AML-193 (cell line): ENCODE data around the gene SLC43A1.
"Not testable (repeated sequence)": the region's sequence is repeated elsewhere in the genome, so short reads cannot be mapped to it uniquely, and the experiment has no call there.

Source experiments
- DNase-seq, 2 experiments: peaks; one replicate each; lab custom pipeline; 2025; lab: John Stamatoyannopoulos, UW

SLC43A1 gene

GRCh38 chr11:57460758-57461749 is 54.4 kb downstream of the SLC43A1 start:
- DNase-seq: no peak

GRCh38 chr11:57460022-57460757 is 55.3 kb downstream of the SLC43A1 start, which contains the start of gene RTN4RL2:
RTN4RL2 (plus strand) TSS chr11:57460528; CDS start chr11:57460866, 338 bp downstream.
- DNase-seq: peak; percentile 35 to 68

GRCh38 chr11:57459164-57460021 is 56.1 kb downstream of the SLC43A1 start:
- no peak for DNase-seq

- no peak for DNase-seq
Observed at GRCh38 chr11:57458410-57459163, 56.9 kb downstream of the SLC43A1 start.

GRCh38 chr11:57458060-57458409 is 57.5 kb downstream of the SLC43A1 start:
- DNase-seq: no peak

GRCh38 chr11:57457643-57458023 is 57.9 kb downstream of the SLC43A1 start:
- DNase-seq: no peak

GRCh38 chr11:57456960-57457642 is 58.4 kb downstream of the SLC43A1 start:
- DNase-seq: peak; percentile 65 to 76

GRCh38 chr11:57453543-57454177 is 61.8 kb downstream of the SLC43A1 start:
- no peak for DNase-seq

- no peak for DNase-seq
Observed at GRCh38 chr11:57446055-57446454, 69.4 kb downstream of the SLC43A1 start.

GRCh38 chr11:57445122-57445394 is 70.4 kb downstream of the SLC43A1 start:
- not testable (repeated sequence) for DNase-seq

GRCh38 chr11:57444362-57445121 is 71.0 kb downstream of the SLC43A1 start:
- no peak for DNase-seq

- no peak for DNase-seq
Observed at GRCh38 chr11:57440744-57441414, 74.6 kb downstream of the SLC43A1 start.

GRCh38 chr11:57439786-57440185 is 75.7 kb downstream of the SLC43A1 start:
- DNase-seq: no peak

- DNase-seq: no peak
Observed at GRCh38 chr11:57438345-57439285, 76.9 kb downstream of the SLC43A1 start.

- no peak for DNase-seq
Observed at GRCh38 chr11:57436031-57436430, 79.5 kb downstream of the SLC43A1 start.

- DNase-seq: peak; percentile 92
Observed at GRCh38 chr11:57434640-57435546, 80.6 kb downstream of the SLC43A1 start.
